ENCODE results near the gene NRF1. TPM values are rescaled to one million over a fixed set of nuclear protein-coding genes. Genes with fewer than 3 reads are reported as not detected.

The NRF1 gene
- total and polyA plus RNA-seq, 4 donors = 6.9 to 33.3 (median 14.8) TPM

DNA sequence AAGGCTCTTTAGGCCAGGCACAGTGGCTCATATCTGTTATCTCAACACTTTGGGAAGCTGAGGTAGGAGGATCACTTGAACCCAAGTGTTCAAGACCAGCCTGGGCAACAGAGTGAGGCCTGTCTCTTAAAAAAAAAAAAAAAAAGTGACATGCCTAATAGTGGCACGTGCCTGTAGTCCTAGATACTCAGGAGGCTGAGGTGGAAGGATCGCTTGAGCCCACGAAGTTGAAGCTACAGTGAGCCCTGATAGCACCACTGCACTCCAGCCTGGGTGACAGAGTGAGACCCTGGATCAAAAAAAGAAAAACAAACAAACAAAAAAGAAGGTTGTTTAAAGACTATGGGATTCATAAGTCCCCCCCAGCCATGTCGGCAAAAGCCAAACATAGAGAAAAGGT is 42.2 kb upstream of the NRF1 start:
- TF ChIP-seq, protein P1, sequence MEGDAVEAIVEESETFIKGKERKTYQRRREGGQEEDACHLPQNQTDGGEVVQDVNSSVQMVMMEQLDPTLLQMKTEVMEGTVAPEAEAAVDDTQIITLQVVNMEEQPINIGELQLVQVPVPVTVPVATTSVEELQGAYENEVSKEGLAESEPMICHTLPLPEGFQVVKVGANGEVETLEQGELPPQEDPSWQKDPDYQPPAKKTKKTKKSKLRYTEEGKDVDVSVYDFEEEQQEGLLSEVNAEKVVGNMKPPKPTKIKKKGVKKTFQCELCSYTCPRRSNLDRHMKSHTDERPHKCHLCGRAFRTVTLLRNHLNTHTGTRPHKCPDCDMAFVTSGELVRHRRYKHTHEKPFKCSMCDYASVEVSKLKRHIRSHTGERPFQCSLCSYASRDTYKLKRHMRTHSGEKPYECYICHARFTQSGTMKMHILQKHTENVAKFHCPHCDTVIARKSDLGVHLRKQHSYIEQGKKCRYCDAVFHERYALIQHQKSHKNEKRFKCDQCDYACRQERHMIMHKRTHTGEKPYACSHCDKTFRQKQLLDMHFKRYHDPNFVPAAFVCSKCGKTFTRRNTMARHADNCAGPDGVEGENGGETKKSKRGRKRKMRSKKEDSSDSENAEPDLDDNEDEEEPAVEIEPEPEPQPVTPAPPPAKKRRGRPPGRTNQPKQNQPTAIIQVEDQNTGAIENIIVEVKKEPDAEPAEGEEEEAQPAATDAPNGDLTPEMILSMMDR (IDR thresholded peaks at IDR 0.05; ENCODE audit: control extremely low read depth, extremely low read depth) = no peak
- no peak for ATAC-seq (ENCODE audit: insufficient read depth, low FRiP score)
- Histone ChIP-seq H3K27ac (ENCODE audit: low read depth in 1 of 2, low read length in 1 of 2) (no peak overlapping the region), H3K4me1 (ENCODE audit: control insufficient read depth in 5 of 5, insufficient read depth in 5 of 5, low read length in 5 of 5) (no peaks in the 10 kb centered on the region), H3K9me3 (ENCODE audit: control insufficient read depth in 4 of 4, insufficient read depth in 3 of 4, low read length in 3 of 4) (peaks cover 0 to 3% (median 1%) of the 10 kb centered on the region in 4 donors), H3K27me3 (ENCODE audit: control insufficient read depth in 3 of 3, insufficient read depth in 3 of 3, low read length in 2 of 3) (peaks cover 0 to 3% (median 0%) of the 10 kb centered on the region in 3 donors), H3K9ac (ENCODE audit: insufficient read depth in 1 of 2, low read length in 2 of 2) (no peak overlapping the region), H3K36me3 (ENCODE audit: control insufficient read depth in 4 of 4, insufficient read depth in 4 of 4, low read length in 4 of 4) (no peaks in the 10 kb centered on the region), H3K4me3 (no peak overlapping the region)
- WGBS, 2 donors = 68 to 77% methylated on average over 4 of the region's 4 CpGs
- no peak for DNase-seq

DNA sequence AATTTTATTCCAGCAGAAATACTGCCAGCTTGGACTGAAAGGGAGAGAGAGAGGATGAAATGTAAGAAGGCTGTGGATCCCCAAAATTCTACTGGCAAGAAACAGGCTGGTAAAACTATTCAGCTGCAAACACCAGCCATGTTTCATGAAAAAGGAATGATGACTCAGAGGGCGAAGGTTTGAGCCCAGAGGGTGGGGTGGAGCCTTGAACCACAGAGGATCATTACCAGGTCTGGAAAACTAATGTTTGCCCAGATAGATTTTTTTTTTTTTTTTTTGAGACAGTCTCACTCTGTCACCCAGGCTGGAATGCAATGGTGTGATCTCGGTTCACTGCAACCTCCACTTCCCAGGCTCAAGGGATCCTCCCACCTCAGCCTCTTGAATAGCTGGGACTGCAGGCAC is 41.7 kb upstream of the NRF1 start:
- H3K4me1 ChIP-seq (ENCODE audit: control insufficient read depth in 5 of 5, insufficient read depth in 5 of 5, low read length in 5 of 5) = no peaks in the 10 kb centered on the region
- TF ChIP-seq, protein P1 (IDR thresholded peaks at IDR 0.05; ENCODE audit: control extremely low read depth, extremely low read depth) = no peak
- H3K27ac ChIP-seq (ENCODE audit: low read depth in 1 of 2, low read length in 1 of 2) = no peak overlapping the region
- H3K27me3 ChIP-seq (ENCODE audit: control insufficient read depth in 3 of 3, insufficient read depth in 3 of 3, low read length in 2 of 3) = peaks cover 0 to 2% (median 0%) of the 10 kb centered on the region in 3 donors
- ATAC-seq (ENCODE audit: insufficient read depth, low FRiP score) = no peak
- no peak overlapping the region for H3K9ac ChIP-seq (ENCODE audit: insufficient read depth in 1 of 2, low read length in 2 of 2)
- no peak for DNase-seq
- 87 to 98% methylated on average over 2 of the region's 2 CpGs for WGBS, 2 donors
- no peak overlapping the region for H3K4me3 ChIP-seq
- no peaks in the 10 kb centered on the region for H3K36me3 ChIP-seq (ENCODE audit: control insufficient read depth in 4 of 4, insufficient read depth in 4 of 4, low read length in 4 of 4)
- H3K9me3 ChIP-seq (ENCODE audit: control insufficient read depth in 4 of 4, insufficient read depth in 3 of 4, low read length in 3 of 4) = peaks cover 0 to 3% (median 1%) of the 10 kb centered on the region in 4 donors

GRCh38 chr7:129571201-129571600 is 40.3 kb upstream of the NRF1 start:
- no peaks in the 10 kb centered on the region for H3K27me3 ChIP-seq (ENCODE audit: control insufficient read depth in 3 of 3, insufficient read depth in 3 of 3, low read length in 2 of 3)
- no peaks in the 10 kb centered on the region for H3K4me1 ChIP-seq (ENCODE audit: control insufficient read depth in 5 of 5, insufficient read depth in 5 of 5, low read length in 5 of 5)
- TF ChIP-seq, protein P1 (IDR thresholded peaks at IDR 0.05; ENCODE audit: control extremely low read depth, extremely low read depth) = no peak
- H3K4me3 ChIP-seq = no peak overlapping the region
- H3K36me3 ChIP-seq (ENCODE audit: control insufficient read depth in 4 of 4, insufficient read depth in 4 of 4, low read length in 4 of 4) = no peaks in the 10 kb centered on the region
- WGBS, 2 donors = 89 to 94% methylated on average over 5 of the region's 5 CpGs
- no peak for ATAC-seq (ENCODE audit: insufficient read depth, low FRiP score)
- H3K27ac ChIP-seq (ENCODE audit: low read depth in 1 of 2, low read length in 1 of 2) = no peak overlapping the region
- no peak overlapping the region for H3K9ac ChIP-seq (ENCODE audit: insufficient read depth in 1 of 2, low read length in 2 of 2)
- H3K9me3 ChIP-seq (ENCODE audit: control insufficient read depth in 4 of 4, insufficient read depth in 3 of 4, low read length in 3 of 4) = peaks cover 0 to 3% (median 1%) of the 10 kb centered on the region in 4 donors
- no peak for DNase-seq

GRCh38 chr7:129572205-129572604 is 39.3 kb upstream of the NRF1 start:
- 96 to 98% methylated on average over 5 of the region's 5 CpGs for WGBS, 2 donors
- ATAC-seq (ENCODE audit: insufficient read depth, low FRiP score) = no peak

More at GRCh38 chr7:129572205-129572604, 39.3 kb upstream of the NRF1 start:
- TF ChIP-seq, protein P1 (IDR thresholded peaks at IDR 0.05; ENCODE audit: control extremely low read depth, extremely low read depth) = no peak
- Histone ChIP-seq H3K27ac (ENCODE audit: low read depth in 1 of 2, low read length in 1 of 2) (no peak overlapping the region), H3K36me3 (ENCODE audit: control insufficient read depth in 4 of 4, insufficient read depth in 4 of 4, low read length in 4 of 4) (no peaks in the 10 kb centered on the region), H3K27me3 (ENCODE audit: control insufficient read depth in 3 of 3, insufficient read depth in 3 of 3, low read length in 2 of 3) (no peaks in the 10 kb centered on the region), H3K9ac (ENCODE audit: insufficient read depth in 1 of 2, low read length in 2 of 2) (no peak overlapping the region), H3K9me3 (ENCODE audit: control insufficient read depth in 4 of 4, insufficient read depth in 3 of 4, low read length in 3 of 4) (peaks cover 0 to 2% (median under 1%) of the 10 kb centered on the region in 4 donors), H3K4me3 (no peak overlapping the region), H3K4me1 (ENCODE audit: control insufficient read depth in 5 of 5, insufficient read depth in 5 of 5, low read length in 5 of 5) (no peaks in the 10 kb centered on the region)
- DNase-seq = no peak

Measured in lung (tissue), 12 donors.